Liver (tissue), 9 donors: ENCODE measurements around the gene COQ8B. TPM values are rescaled to one million over a fixed set of nuclear protein-coding genes. Genes with fewer than 3 reads are reported as not detected.

Experiments used
- DNase-seq: peaks from one replicate; pipeline ENCODE4 v3.0.0-alpha.2; 2017; ENCODE audit warnings: low spot score
- H3K27ac ChIP-seq, 2 donors: one replicate each; pipeline ENCODE4 v1.7.0; 2013; ENCODE audit warnings: inconsistent platforms in 2 of 2, low read length in 2 of 2, control low read depth in 1 of 2, low read depth in 1 of 2, mild to moderate bottlenecking in 1 of 2
- H3K27me3 ChIP-seq, 4 donors: one replicate each; pipeline versions ENCODE4 v1.6.1 to v1.7.0; 2013; ENCODE audit warnings: low read length in 3 of 4, inconsistent platforms in 1 of 4, mild to moderate bottlenecking in 1 of 4, moderate library complexity in 1 of 4; ENCODE audit not compliant: control insufficient read depth in 4 of 4, insufficient read depth in 4 of 4
- H3K36me3 ChIP-seq, 4 donors: one replicate each; pipeline versions ENCODE4 v1.6.1 to v1.7.0; 2013; ENCODE audit warnings: low read length in 3 of 4, mild to moderate bottlenecking in 3 of 4, low read depth in 1 of 4, moderate library complexity in 1 of 4; ENCODE audit not compliant: control insufficient read depth in 4 of 4, insufficient read depth in 3 of 4
- H3K4me1 ChIP-seq, 4 donors: one replicate each; pipeline versions ENCODE4 v1.6.1 to v1.7.0; 2013; ENCODE audit warnings: low read length in 3 of 4, mild to moderate bottlenecking in 3 of 4, moderate library complexity in 1 of 4; ENCODE audit not compliant: control insufficient read depth in 4 of 4, insufficient read depth in 4 of 4
- H3K4me3 ChIP-seq, 3 donors: one replicate each; pipeline versions ENCODE4 v1.6.1 to v1.7.0; 2013; ENCODE audit warnings: low read length in 3 of 3, control low read depth in 1 of 3, low read depth in 1 of 3, mild to moderate bottlenecking in 1 of 3
- H3K9ac ChIP-seq, 2 donors: one replicate each; pipeline ENCODE4 v1.7.0; 2013; ENCODE audit warnings: low read length in 2 of 2, mild to moderate bottlenecking in 2 of 2, moderate library complexity in 2 of 2, control low read depth in 1 of 2, low read depth in 1 of 2
- H3K9me3 ChIP-seq, 4 donors: one replicate each; pipeline versions ENCODE4 v1.6.1 to v1.7.0; 2013; ENCODE audit warnings: low read length in 3 of 4; ENCODE audit not compliant: control insufficient read depth in 4 of 4
- ATF3 ChIP-seq: IDR thresholded peaks from 2 replicates; pipeline ENCODE4 v1.6.1; 2016; ENCODE audit warnings: antibody characterized with exemption
- CTCF ChIP-seq: fragments of 150-350 bp; IDR thresholded peaks from 2 replicates; pipeline ENCODE4 v1.5.1; 2017; ENCODE audit warnings: improper control_type of control experiment, low read depth, low read length; ENCODE audit not compliant: missing input control
- EGR1 ChIP-seq, 2 donors: IDR thresholded peaks; 2 replicates each; pipeline ENCODE4 v1.6.1; 2016 to 2018; ENCODE audit warnings: antibody characterized with exemption in 2 of 2, low read depth in 2 of 2
- FOXA1 ChIP-seq: IDR thresholded peaks from 2 replicates; pipeline ENCODE4 v1.6.1; 2016; ENCODE audit warnings: antibody characterized with exemption
- FOXA2 ChIP-seq: IDR thresholded peaks from 2 replicates; pipeline ENCODE4 v1.6.1; 2016; ENCODE audit warnings: antibody characterized with exemption
- GABPA ChIP-seq, 2 donors: IDR thresholded peaks in 1 of 2; conservative IDR thresholded peaks in 1 of 2; 2 replicates each; pipeline ENCODE4 v1.6.1; 2016; ENCODE audit warnings: antibody characterized with exemption in 2 of 2, mild to moderate bottlenecking in 1 of 2, moderate library complexity in 1 of 2
- HNF4A ChIP-seq, 2 donors: conservative IDR thresholded peaks; 2 replicates each; pipeline ENCODE4 v1.6.1; 2016; ENCODE audit warnings: antibody characterized with exemption in 2 of 2, mild to moderate bottlenecking in 2 of 2
- HNF4G ChIP-seq: IDR thresholded peaks from 2 replicates; pipeline ENCODE4 v1.6.1; 2016; ENCODE audit warnings: antibody characterized with exemption
- JUND ChIP-seq, 2 donors: IDR thresholded peaks; 2 replicates each; pipeline ENCODE4 v1.6.1; 2016; ENCODE audit warnings: antibody characterized with exemption in 2 of 2
- MAX ChIP-seq: IDR thresholded peaks from 2 replicates; pipeline ENCODE4 v1.6.1; 2016; ENCODE audit warnings: antibody characterized with exemption
- NR2F2 ChIP-seq: IDR thresholded peaks from 2 replicates; pipeline ENCODE4 v1.6.1; 2016; ENCODE audit warnings: antibody characterized with exemption
- RAD21 ChIP-seq, 2 donors: IDR thresholded peaks; 2 replicates each; pipeline ENCODE4 v1.6.1; 2016; ENCODE audit warnings: antibody characterized with exemption in 2 of 2, mild to moderate bottlenecking in 2 of 2
- REST ChIP-seq: IDR thresholded peaks from 2 replicates; pipeline ENCODE4 v1.6.1; 2016; ENCODE audit warnings: antibody characterized with exemption, mild to moderate bottlenecking
- RXRA ChIP-seq, 2 donors: IDR thresholded peaks; 2 replicates each; pipeline ENCODE4 v1.6.1; 2017 to 2018; ENCODE audit warnings: antibody characterized with exemption in 2 of 2, mild to moderate bottlenecking in 1 of 2
- SP1 ChIP-seq: IDR thresholded peaks from 2 replicates; pipeline ENCODE4 v1.6.1; 2018; ENCODE audit warnings: antibody characterized with exemption, mild to moderate bottlenecking
- TAF1 ChIP-seq: conservative IDR thresholded peaks from 2 replicates; pipeline ENCODE4 v1.6.1; 2016; ENCODE audit warnings: antibody characterized with exemption, mild to moderate bottlenecking
- WGBS: extraction: QIAGEN DNeasy Blood & Tissue Kit; methylation state at CpG from one replicate; pipeline ENCODE4 v1.1.7; 2013; 5-methylcytosine and 5-hydroxymethylcytosine counted together
- polyA plus RNA-seq, 2 donors: library from polyadenylated mRNA; stranded (reverse) in 1 of 2; unstranded in 1 of 2; fragments of 200-250 nt in 1 of 2; fragments of >200 nt in 1 of 2; fragmentation: Nextera tagmentation in 1 of 2; extraction: Ambion mirVana in 1 of 2; gene quantifications; one replicate each; pipeline versions ENCODE4 v1.2.1 to v1.2.3, GENCODE V29; 2013 to 2015
- total RNA-seq, 2 donors: library from RNA; depleted of rRNA; stranded (reverse); fragments of >200 nt; gene quantifications; one replicate each; pipeline ENCODE4 v1.2.3, GENCODE V29; 2014
- donor health status: healthy.
- donor health status: healthy.
- donor health status: healthy.
- donor health status: healthy.
- donor health status: healthy.

The COQ8B gene
- total and polyA plus RNA-seq, 4 donors: 6.4 to 30.6 (median 19.9) TPM

GRCh38 chr19:40756502-40757110, 39.9 kb upstream of the COQ8B start:
- Histone ChIP-seq H3K4me3 (no peak overlapping the region), H3K9me3 (no peaks in the 10 kb centered on the region), H3K27me3 (no peaks in the 10 kb centered on the region), H3K9ac (no peak overlapping the region), H3K27ac (no peak overlapping the region), H3K36me3 (peaks cover 15 to 44% (median 31%) of the 10 kb centered on the region in 4 donors), H3K4me1 (peaks cover 3 to 35% (median 25%) of the 10 kb centered on the region in 4 donors)
- WGBS: 81% methylated on average over 11 of the region's 11 CpGs
- TF ChIP-seq JUND (IDR thresholded peaks at IDR 0.05) (no peak), FOXA2 (no peak), EGR1 (IDR thresholded peaks at IDR 0.05; ENCODE audit: low read depth in 2 of 2) (no peak), HNF4G (no peak), SP1 (no peak), ATF3 (no peak), TAF1 (no peak), CTCF (no peak), REST (no peak), FOXA1 (no peak), NR2F2 (no peak), RAD21 (IDR thresholded peaks at IDR 0.05) (no peak), MAX (no peak), GABPA (IDR thresholded peaks at IDR 0.05 in 1 of 2, conservative IDR thresholded peaks at IDR 0.05 in 1 of 2) (no peak), RXRA (IDR thresholded peaks at IDR 0.05) (no peak)
- no peak for DNase-seq

- Histone ChIP-seq H3K4me3 (no peak overlapping the region), H3K27ac (no peak overlapping the region), H3K27me3 (no peaks in the 10 kb centered on the region), H3K36me3 (peaks cover 11 to 36% (median 26%) of the 10 kb centered on the region in 4 donors), H3K4me1 (peaks cover 3 to 35% (median 25%) of the 10 kb centered on the region in 4 donors), H3K9me3 (no peaks in the 10 kb centered on the region), H3K9ac (no peak overlapping the region)
- WGBS: 97% methylated on average over 8 of the region's 8 CpGs
- no peak for DNase-seq
- TF ChIP-seq FOXA1 (no peak), ATF3 (no peak), JUND (IDR thresholded peaks at IDR 0.05) (no peak), SP1 (no peak), RAD21 (IDR thresholded peaks at IDR 0.05) (no peak), TAF1 (no peak), FOXA2 (no peak), HNF4A (conservative IDR thresholded peaks at IDR 0.05) (no peak), REST (no peak), RXRA (IDR thresholded peaks at IDR 0.05) (no peak)
Observed at GRCh38 chr19:40755791-40756190, 39.1 kb upstream of the COQ8B start.
